ENCODE results near the gene GPRASP3.

Gene GPRASP3

DNA sequence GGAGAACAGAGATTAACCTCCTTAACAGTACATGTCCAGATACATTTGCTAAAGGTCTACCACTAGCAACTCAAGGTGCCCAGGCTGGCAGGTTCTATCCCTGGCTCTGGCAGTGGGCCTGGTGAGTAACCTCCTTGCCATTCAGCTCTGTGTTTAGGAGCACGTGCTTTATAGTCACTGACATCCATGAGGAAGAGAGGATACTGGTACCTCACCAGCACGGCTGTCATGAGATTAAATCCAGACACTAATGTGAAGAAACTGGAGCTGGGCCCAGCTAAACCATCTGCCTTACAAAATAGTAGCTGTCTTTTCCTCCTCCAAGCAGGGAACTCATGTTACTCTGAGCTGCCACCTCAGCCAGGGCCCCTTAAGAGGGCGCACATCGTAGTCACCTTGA is 45.3 kb downstream of the GPRASP3 start:
- DNase-seq, result no peak

DNA sequence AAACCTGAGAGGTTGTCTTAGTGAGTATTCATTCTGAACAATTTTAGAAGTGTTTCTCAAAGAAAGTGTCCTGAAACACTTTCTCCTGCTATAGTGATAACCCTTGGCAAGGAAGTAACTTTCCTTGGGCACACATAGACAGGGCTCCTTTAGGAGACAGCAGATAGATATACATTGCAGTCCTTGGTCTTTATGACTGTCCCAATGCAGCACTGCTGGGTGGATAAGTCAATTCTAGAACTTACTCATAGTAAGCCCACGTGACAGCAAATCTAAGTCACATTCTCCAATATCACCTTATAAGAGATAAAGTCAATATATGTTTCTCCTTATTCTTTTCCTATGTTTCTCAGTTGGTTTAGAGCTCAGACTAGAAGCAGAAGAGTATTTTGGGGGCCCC is 46.7 kb downstream of the GPRASP3 start:
- no peak for DNase-seq

GRCh38 chrX:102768987-102769761 is 48.6 kb downstream of the GPRASP3 start:
- peak; percentile 76 for DNase-seq
